ENCODE results near the gene ADAMTS12. TPM values are rescaled to one million over a fixed set of nuclear protein-coding genes. Genes with fewer than 3 reads are reported as not detected.
A peak's percentile ranks its signal among the peaks of the same experiment; 100 is the strongest.

The ADAMTS12 gene
- total and polyA plus RNA-seq, 9 of the 15 experiments (the other 6 are each of a cell fraction or from before 2014, with no cell fraction given) = 0.11 TPM; not detected in 8

- TF ChIP-seq ZNF518B (CRISPR knock-in tag; IDR thresholded peaks at IDR 0.05) = no peak
- TF ChIP-seq ZNF174 (CRISPR knock-in tag; IDR thresholded peaks at IDR 0.05) = no peak
- TF ChIP-seq TAF7 (tag; IDR thresholded peaks at IDR 0.05) = no peak
- no peak for TF ChIP-seq NFE2 (IDR thresholded peaks at IDR 0.05; ENCODE audit: low read depth)
- TF ChIP-seq ZEB2 (IDR thresholded peaks at IDR 0.05) = no peak
- TF ChIP-seq JUNB (CRISPR knock-in tag; conservative IDR thresholded peaks at IDR 0.05) = no peak
- no peak for TF ChIP-seq E2F1 (CRISPR knock-in tag; IDR thresholded peaks at IDR 0.05)
- TF ChIP-seq ZNF318 (IDR thresholded peaks at IDR 0.05; ENCODE audit: borderline replicate concordance in 1 of 2, low read depth in 1 of 2) = no peak
- no peak for TF ChIP-seq KAT8 (IDR thresholded peaks at IDR 0.05; ENCODE audit: low read depth)
- TF ChIP-seq MAFK (IDR thresholded peaks at IDR 0.05; ENCODE audit: low read length) = peak; percentile 54; the same call in 1 of the 2 replicates
- no peak for TF ChIP-seq NR0B1 (IDR thresholded peaks at IDR 0.05; ENCODE audit: partially characterized antibody)
- TF ChIP-seq MAFG (tag; conservative IDR thresholded peaks at IDR 0.05) = 0 out of 2 replicates have a peak, but pooled peaks have one; percentile 48
- TF ChIP-seq ZNF165 (CRISPR knock-in tag; IDR thresholded peaks at IDR 0.05; ENCODE audit: borderline replicate concordance) = no peak
These were observed 198.8 kb downstream of the ADAMTS12 start (continued) for GRCh38 chr5:33692980-33693379.
